ENCODE measurements around the gene IGFBPL1. TPM values are rescaled to one million over a fixed set of nuclear protein-coding genes. Genes with fewer than 3 reads are reported as not detected.
"Not testable (repeated sequence)": the region's sequence is repeated elsewhere in the genome, so short reads cannot be mapped to it uniquely, and the experiment has no call there.

The IGFBPL1 gene
- total RNA-seq, 1 donor from 2014 or later = 0.65 TPM

- DNase-seq (ENCODE audit: low read depth) = not testable (repeated sequence)
These were observed 46.7 kb downstream of the IGFBPL1 start for GRCh38 chr9:38377336-38378083.

- DNase-seq (ENCODE audit: low read depth) = no peak
These were observed 48.1 kb downstream of the IGFBPL1 start for GRCh38 chr9:38376021-38376670.

GRCh38 chr9:38375572-38375963, 48.7 kb downstream of the IGFBPL1 start:
- DNase-seq (ENCODE audit: low read depth) = no peak

GRCh38 chr9:38374847-38375571, 49.2 kb downstream of the IGFBPL1 start:
- no peak for DNase-seq (ENCODE audit: low read depth)

GRCh38 chr9:38373679-38374078, 50.6 kb downstream of the IGFBPL1 start:
- DNase-seq (ENCODE audit: low read depth) = no peak

GRCh38 chr9:38372762-38373619, 51.3 kb downstream of the IGFBPL1 start:
- no peak for DNase-seq (ENCODE audit: low read depth)

GRCh38 chr9:38371495-38371894, 52.8 kb downstream of the IGFBPL1 start:
- DNase-seq (ENCODE audit: low read depth) = peak; percentile 71

- no peak for DNase-seq (ENCODE audit: low read depth)
These were observed 54.1 kb downstream of the IGFBPL1 start for GRCh38 chr9:38370176-38370575.

GRCh38 chr9:38368731-38369130, 55.5 kb downstream of the IGFBPL1 start:
- DNase-seq (ENCODE audit: low read depth) = no peak

- DNase-seq (ENCODE audit: low read depth) = no peak
These were observed 56.4 kb downstream of the IGFBPL1 start for GRCh38 chr9:38367898-38368297.

- DNase-seq (ENCODE audit: low read depth) = no peak
These were observed 60.7 kb downstream of the IGFBPL1 start for GRCh38 chr9:38363589-38363925.

GRCh38 chr9:38362852-38363588, 61.2 kb downstream of the IGFBPL1 start:
- peak; percentile 75 for DNase-seq (ENCODE audit: low read depth)

GRCh38 chr9:38361473-38361850, 62.8 kb downstream of the IGFBPL1 start:
- DNase-seq (ENCODE audit: low read depth) = no peak

- DNase-seq (ENCODE audit: low read depth) = no peak
These were observed 63.3 kb downstream of the IGFBPL1 start for GRCh38 chr9:38360839-38361472.

- peak; percentile 61 for DNase-seq (ENCODE audit: low read depth)
These were observed 64.4 kb downstream of the IGFBPL1 start for GRCh38 chr9:38359689-38360385.

GRCh38 chr9:38359297-38359653, 65.0 kb downstream of the IGFBPL1 start:
- DNase-seq (ENCODE audit: low read depth) = peak; percentile 34

- DNase-seq (ENCODE audit: low read depth) = peak; percentile 97
These were observed 65.6 kb downstream of the IGFBPL1 start for GRCh38 chr9:38358390-38359296.

- DNase-seq (ENCODE audit: low read depth) = no peak
These were observed 66.7 kb downstream of the IGFBPL1 start for GRCh38 chr9:38357350-38358114.

Measured in renal cortical epithelial cell (primary cell).